ENCODE measurements around the gene AP5B1. TPM values are rescaled to one million over a fixed set of nuclear protein-coding genes. Genes with fewer than 3 reads are reported as not detected.

The AP5B1 gene
- total and polyA plus RNA-seq, 9 of the 15 experiments (the other 6 are each of a cell fraction or from before 2014, with no cell fraction given), result 0.51 to 24.2 (median 5.1) TPM

- TF ChIP-seq TSHZ1 (CRISPR knock-in tag; IDR thresholded peaks at IDR 0.05), result no peak
- TF ChIP-seq GTF2B (IDR thresholded peaks at IDR 0.05; ENCODE audit: extremely low read depth, insufficient read length), result no peak
- TF ChIP-seq TOE1 (IDR thresholded peaks at IDR 0.05; ENCODE audit: borderline replicate concordance), result 0 out of 2 replicates have a peak, but pooled peaks have one; percentile 41
- TF ChIP-seq TOE1 (CRISPR knock-in tag; IDR thresholded peaks at IDR 0.05; ENCODE audit: borderline replicate concordance, low read depth), result no peak
- no peak for TF ChIP-seq MGA (IDR thresholded peaks at IDR 0.05)
- TF ChIP-seq CXXC5 (CRISPR knock-in tag; IDR thresholded peaks at IDR 0.05), result no peak
- peak; percentile 58; the same call in 1 of the 2 replicates for TF ChIP-seq ELF4 (CRISPR knock-in tag; IDR thresholded peaks at IDR 0.05)
- TF ChIP-seq KAT8 (IDR thresholded peaks at IDR 0.05; ENCODE audit: low read depth), result no peak
- no peak for TF ChIP-seq TAF7 (tag; IDR thresholded peaks at IDR 0.05)
- TF ChIP-seq MTA3 (IDR thresholded peaks at IDR 0.05; ENCODE audit: borderline replicate concordance), result no peak
Observed at GRCh38 chr11:65810046-65810868, 29.5 kb upstream of the AP5B1 start (continued).
